HEK293 (cell line): Measurements from ENCODE around the gene TACC2.

Source experiments
- CTCF ChIA-PET: fragments of 350-600 bp; formaldehyde crosslinking; extraction: SDS; loops from one replicate; lab custom pipeline; 2021; ENCODE audit warnings: antibody characterized with exemption; lab: Yijun Ruan, JAX
- POLR2A ChIA-PET: fragments of 300-600 bp; formaldehyde crosslinking; extraction: SDS; loops from one replicate; lab custom pipeline; 2020; ENCODE audit warnings: antibody characterized with exemption, inconsistent platforms; lab: Yijun Ruan, JAX
- H3K27ac ChIP-seq: fragments of 200-500 bp; sonication (Bioruptor generic); 2 replicates; pipeline ENCODE4 v1.5.1; 2014; ENCODE audit warnings: low read depth, low read length, control low read depth, inconsistent platforms; ENCODE audit errors: extremely low read depth
- H3K36me3 ChIP-seq, 2 experiments: fragments of 200-500 bp in 1 of 2; sonication (Bioruptor generic) in 1 of 2; 1 replicate in 1 of 2; 2 replicates in 1 of 2; pipeline ENCODE4 v1.5.1; 2014 to 2017; ENCODE audit warnings: inconsistent platforms in 2 of 2, low read length in 2 of 2; ENCODE audit not compliant: control insufficient read depth in 2 of 2, insufficient read depth in 1 of 2
- H3K4me1 ChIP-seq: fragments of 200-500 bp; sonication (Bioruptor generic); 2 replicates; pipeline ENCODE4 v1.5.1; 2014; ENCODE audit warnings: mild to moderate bottlenecking, low read length, inconsistent platforms; ENCODE audit not compliant: control insufficient read depth, insufficient read depth
- H3K4me3 ChIP-seq: 2 replicates; pipeline ENCODE4 v1.5.1; 2011; ENCODE audit warnings: low read depth, mild to moderate bottlenecking, control low read depth, low read length, moderate library complexity
- H3K9me3 ChIP-seq: fragments of 200-500 bp; sonication (Bioruptor generic); 2 replicates; pipeline ENCODE4 v1.5.1; 2014; ENCODE audit warnings: low read depth, low read length, inconsistent platforms; ENCODE audit not compliant: control insufficient read depth, insufficient read depth
- EGR2 ChIP-seq: fragments of 450-650 bp; formaldehyde crosslinking; IDR thresholded peaks from 2 replicates; pipeline ENCODE4 v1.5.1; 2016; ENCODE audit warnings: low read depth, missing biosample characterization, missing genetic modification characterization
- KLF17 ChIP-seq: fragments of 450-650 bp; formaldehyde crosslinking; IDR thresholded peaks from 2 replicates; pipeline ENCODE4 v1.5.1; 2016; ENCODE audit warnings: missing biosample characterization, missing genetic modification characterization
- OSR2 ChIP-seq: fragments of 450-650 bp; formaldehyde crosslinking; IDR thresholded peaks from 2 replicates; pipeline ENCODE4 v1.5.1; 2016; ENCODE audit warnings: missing biosample characterization, missing genetic modification characterization
- PRDM6 ChIP-seq: fragments of 450-650 bp; formaldehyde crosslinking; IDR thresholded peaks from 2 replicates; pipeline ENCODE4 v1.5.1; 2017; ENCODE audit warnings: missing biosample characterization, missing genetic modification characterization
- SCRT1 ChIP-seq: fragments of 450-650 bp; formaldehyde crosslinking; IDR thresholded peaks from 2 replicates; pipeline ENCODE4 v1.5.1; 2016; ENCODE audit warnings: missing biosample characterization, missing genetic modification characterization, borderline replicate concordance
- YY1 ChIP-seq: fragments of 450-650 bp; formaldehyde crosslinking; IDR thresholded peaks from 2 replicates; pipeline ENCODE4 v1.5.1; 2018; ENCODE audit warnings: missing biosample characterization, missing genetic modification characterization
- ZBTB44 ChIP-seq: fragments of 450-650 bp; IDR thresholded peaks from 2 replicates; pipeline ENCODE4 v1.5.1; 2018; ENCODE audit warnings: missing biosample characterization, mild to moderate bottlenecking, missing genetic modification characterization
- ZBTB6 ChIP-seq: fragments of 450-650 bp; formaldehyde crosslinking; IDR thresholded peaks from 2 replicates; pipeline ENCODE4 v1.5.1; 2017; ENCODE audit warnings: missing biosample characterization, missing genetic modification characterization
- ZBTB8A ChIP-seq: fragments of 450-650 bp; formaldehyde crosslinking; IDR thresholded peaks from 2 replicates; pipeline ENCODE4 v1.5.1; 2016; ENCODE audit warnings: missing biosample characterization, missing genetic modification characterization
- ZFHX2 ChIP-seq: fragments of 450-650 bp; formaldehyde crosslinking; conservative IDR thresholded peaks from 2 replicates; pipeline ENCODE4 v1.5.1; 2016; ENCODE audit warnings: missing biosample characterization, missing genetic modification characterization
- ZFP41 ChIP-seq: fragments of 450-650 bp; formaldehyde crosslinking; IDR thresholded peaks from 2 replicates; pipeline ENCODE4 v1.5.1; 2016; ENCODE audit warnings: missing biosample characterization, missing genetic modification characterization, borderline replicate concordance
- ZNF292 ChIP-seq: fragments of 450-650 bp; formaldehyde crosslinking; IDR thresholded peaks from 2 replicates; pipeline ENCODE4 v1.5.1; 2016; ENCODE audit warnings: low read depth, missing biosample characterization, missing genetic modification characterization, borderline replicate concordance
- ZNF341 ChIP-seq: fragments of 450-650 bp; formaldehyde crosslinking; IDR thresholded peaks from 2 replicates; pipeline ENCODE4; 2016; ENCODE audit warnings: low read depth, missing biosample characterization, missing genetic modification characterization
- ZNF366 ChIP-seq: fragments of 450-650 bp; formaldehyde crosslinking; conservative IDR thresholded peaks from 2 replicates; pipeline ENCODE4 v1.5.1; 2016; ENCODE audit warnings: missing biosample characterization, missing genetic modification characterization
- ZNF664 ChIP-seq: fragments of 450-650 bp; formaldehyde crosslinking; IDR thresholded peaks from 2 replicates; pipeline ENCODE4 v1.5.1; 2016; ENCODE audit warnings: missing biosample characterization, missing genetic modification characterization
- ZNF692 ChIP-seq: fragments of 450-650 bp; formaldehyde crosslinking; IDR thresholded peaks from 2 replicates; pipeline ENCODE4 v1.5.1; 2016; ENCODE audit warnings: missing biosample characterization, missing genetic modification characterization
- ZNF768 ChIP-seq: fragments of 450-650 bp; formaldehyde crosslinking; IDR thresholded peaks from 2 replicates; pipeline ENCODE4 v1.5.1; 2018; ENCODE audit warnings: missing biosample characterization, mild to moderate bottlenecking, missing genetic modification characterization
- ZNF777 ChIP-seq: fragments of 450-650 bp; formaldehyde crosslinking; IDR thresholded peaks from 2 replicates; pipeline ENCODE4 v1.5.1; 2017; ENCODE audit warnings: missing biosample characterization, missing genetic modification characterization, borderline replicate concordance
- ZNF785 ChIP-seq: fragments of 450-650 bp; formaldehyde crosslinking; IDR thresholded peaks from 2 replicates; pipeline ENCODE4 v1.5.1; 2016; ENCODE audit warnings: missing biosample characterization, missing genetic modification characterization

The TACC2 gene

GRCh38 chr10:122178655-122179054 lies 189.7 kb downstream of the TACC2 start (continued):
- TF ChIP-seq ZNF785 (tag by site-specific recombination) (no peak), ZNF664 (tag by site-specific recombination) (no peak), ZNF777 (tag by site-specific recombination) (no peak)

GRCh38 chr10:122181041-122181732 lies 192.2 kb downstream of the TACC2 start:
- POLR2A ChIA-PET, result no interaction called here
- no peak for TF ChIP-seq ZBTB44 (tag by site-specific recombination)
- no peak for TF ChIP-seq ZNF366 (tag by site-specific recombination)
- TF ChIP-seq ZNF341 (tag by site-specific recombination), result peak; percentile 56
- TF ChIP-seq ZFP41 (tag by site-specific recombination), result no peak
- peak; percentile 87 for TF ChIP-seq PRDM6 (tag by site-specific recombination)
- TF ChIP-seq ZFHX2 (tag by site-specific recombination), result peak; percentile 96
- no peak for TF ChIP-seq ZNF292 (tag by site-specific recombination)
- no peak for TF ChIP-seq ZNF692 (tag by site-specific recombination)
- peak; percentile 22; the same call in 1 of the 2 replicates for TF ChIP-seq ZBTB8A (tag by site-specific recombination)
- TF ChIP-seq ZBTB6 (tag by site-specific recombination), result peak; percentile 71; the same call in 1 of the 2 replicates
- TF ChIP-seq ZNF768 (tag by site-specific recombination), result no peak
- no peak for TF ChIP-seq SCRT1
- no peak for TF ChIP-seq YY1 (tag by site-specific recombination)
- TF ChIP-seq KLF17, result peak; percentile 38; the same call in 1 of the 2 replicates
- TF ChIP-seq EGR2 (tag by site-specific recombination), result peak; percentile 95
- TF ChIP-seq OSR2 (tag by site-specific recombination), result peak; percentile 16; the same call in 1 of the 2 replicates
- Histone ChIP-seq H3K4me3 (no peak overlapping the region), H3K4me1 (peaks cover 6% of the 10 kb centered on the region; the same call in 1 of the 2 replicates), H3K27ac (no peak overlapping the region), H3K36me3 (no peaks in the 10 kb centered on the region), H3K9me3 (no peaks in the 10 kb centered on the region)
- CTCF ChIA-PET, result interaction anchor here (1.2 kb wide), 1 partner anchor 87 kb away, joined by 3 read pairs; no protein-coding TSS in a partner anchor
